ENCODE measurements around the gene TRIM22.
"Not testable (repeated sequence)": the region's sequence is repeated elsewhere in the genome, so short reads cannot be mapped to it uniquely, and the experiment has no call there.

TRIM22 gene

GRCh38 chr11:5689551-5689983 is at the start of gene TRIM22:
Gene TRIM22 (plus strand): TSS chr11:5689790. CDS start chr11:5696233, 6,443 bp downstream.
- no peak for DNase-seq

- DNase-seq: no peak
Measured at GRCh38 chr11:5639953-5640352, 49.6 kb upstream of the TRIM22 start.

- no peak for DNase-seq
Measured at GRCh38 chr11:5643585-5643984, 46.0 kb upstream of the TRIM22 start.

- DNase-seq: no peak
Measured at GRCh38 chr11:5646139-5646538, 43.5 kb upstream of the TRIM22 start.

GRCh38 chr11:5655474-5655873 is 34.1 kb upstream of the TRIM22 start:
- DNase-seq: no peak

GRCh38 chr11:5656956-5657355 is 32.6 kb upstream of the TRIM22 start:
- not testable (repeated sequence) for DNase-seq

- DNase-seq: no peak
Measured at GRCh38 chr11:5658318-5658717, 31.3 kb upstream of the TRIM22 start.

- DNase-seq: no peak
Measured at GRCh38 chr11:5663511-5663910, 26.1 kb upstream of the TRIM22 start.

- DNase-seq: no peak
Measured at GRCh38 chr11:5665051-5665570, 24.5 kb upstream of the TRIM22 start.

- DNase-seq: no peak
Measured at GRCh38 chr11:5665746-5666401, 23.7 kb upstream of the TRIM22 start.

GRCh38 chr11:5666402-5666793 is 23.2 kb upstream of the TRIM22 start:
- no peak for DNase-seq

GRCh38 chr11:5671831-5672230 is 17.8 kb upstream of the TRIM22 start:
- no peak for DNase-seq

GRCh38 chr11:5674391-5674790 is 15.2 kb upstream of the TRIM22 start:
- no peak for DNase-seq

GRCh38 chr11:5679811-5680210 is 9.8 kb upstream of the TRIM22 start:
- no peak for DNase-seq

GRCh38 chr11:5682890-5683441 is 6.6 kb upstream of the TRIM22 start:
- not testable (repeated sequence) for DNase-seq

- not testable (repeated sequence) for DNase-seq
Measured at GRCh38 chr11:5683620-5684019, 6.0 kb upstream of the TRIM22 start.

GRCh38 chr11:5684036-5684645 is 5.4 kb upstream of the TRIM22 start:
- DNase-seq: no peak

- no peak for DNase-seq
Measured at GRCh38 chr11:5684646-5685362, 4.8 kb upstream of the TRIM22 start, which contains the start of gene TRIM5. Gene TRIM5 (minus strand): TSS chr11:5685074. CDS start chr11:5680177, 4,897 bp downstream.

- DNase-seq: no peak
Measured at GRCh38 chr11:5686426-5686825, 3.2 kb upstream of the TRIM22 start.

- DNase-seq: no peak
Measured at GRCh38 chr11:5688482-5688881, 1.1 kb upstream of the TRIM22 start.

GRCh38 chr11:5690216-5690615 is 626 bp downstream of the TRIM22 start:
- DNase-seq: no peak

- no peak for DNase-seq
Measured at GRCh38 chr11:5690736-5691135, 1.1 kb downstream of the TRIM22 start.

GRCh38 chr11:5691238-5691963 is 1.8 kb downstream of the TRIM22 start:
- DNase-seq: not testable (repeated sequence)
